Lower lobe of right lung (tissue), 2 donors: ENCODE data around the gene ACOXL. TPM values are rescaled to one million over a fixed set of nuclear protein-coding genes. Genes with fewer than 3 reads are reported as not detected.

Source experiments
- ATAC-seq, 2 donors: fragments of 200-7000 bp; cut with Tn5 transposase; one replicate each; pipeline ENCODE4 v1.9.1; 2020 to 2022; ENCODE audit warnings: mild to moderate bottlenecking in 2 of 2, moderate library complexity in 2 of 2
- DNase-seq: peaks from one replicate; pipeline ENCODE4 v3.0.0-alpha.2; 2020
- H3K27ac ChIP-seq: fragments of 200-600 bp; one replicate; pipeline ENCODE4 v1.8.0; 2022
- H3K27me3 ChIP-seq: fragments of 200-600 bp; one replicate; pipeline ENCODE4 v1.8.0; 2022; ENCODE audit warnings: low read depth
- H3K36me3 ChIP-seq: fragments of 200-600 bp; one replicate; pipeline ENCODE4 v1.8.0; 2022; ENCODE audit warnings: mild to moderate bottlenecking
- H3K4me1 ChIP-seq: fragments of 200-600 bp; one replicate; pipeline ENCODE4 v1.8.0; 2022
- H3K4me3 ChIP-seq: fragments of 200-600 bp; one replicate; pipeline ENCODE4 v1.8.0; 2022; ENCODE audit warnings: mild to moderate bottlenecking
- H3K9me3 ChIP-seq: fragments of 200-600 bp; one replicate; pipeline ENCODE4 v1.8.0; 2022
- CTCF ChIP-seq: fragments of 200-600 bp; IDR thresholded peaks from one replicate; pipeline ENCODE4 v1.8.0; 2022; ENCODE audit warnings: antibody characterized with exemption, mild to moderate bottlenecking
- intact Hi-C: fragments of 100-400 bp; cut with DNase I; formaldehyde crosslinking; loops from one replicate; pipeline ENCODE4 v1.11.0; 2022
- total RNA-seq: library from RNA; stranded (reverse); fragmentation: NEBNext Ultra II Directional; extraction: Animal tissue kit (Norgen Biotek cat#: 25700); gene quantifications from one replicate; pipeline ENCODE4 v1.2.1, GENCODE V29; 2021
- donor health status: DM: no; HTN: yes; CAD: no; lungs with severe emphysema.

Gene ACOXL
- total RNA-seq, 1 donor from 2014 or later, result 38.5 TPM

DNA sequence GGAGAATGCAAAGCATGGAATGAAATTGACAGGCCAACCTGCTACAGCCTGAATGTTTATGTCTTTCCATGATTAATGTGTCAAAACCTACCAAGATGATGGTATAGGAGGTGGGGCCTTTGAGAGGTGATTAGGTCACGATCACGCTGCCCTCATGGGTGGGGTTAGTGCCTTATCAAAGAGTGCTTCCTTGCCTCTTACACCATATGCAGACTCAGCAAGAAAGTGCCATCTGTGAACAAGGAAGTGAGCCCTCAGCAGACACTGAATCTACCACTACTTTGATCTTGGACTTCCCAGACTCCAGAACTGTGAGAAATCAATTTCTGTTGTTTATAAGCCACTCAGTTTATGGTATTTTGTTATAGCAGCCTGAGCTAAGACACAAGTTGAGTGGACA is 240.9 kb downstream of the ACOXL start:
- TF ChIP-seq CTCF, result no peak
- Histone ChIP-seq H3K9me3 (no peaks in the 10 kb centered on the region), H3K27me3 (no peaks in the 10 kb centered on the region), H3K4me1 (no peaks in the 10 kb centered on the region), H3K36me3 (no peaks in the 10 kb centered on the region), H3K27ac (no peak overlapping the region), H3K4me3 (no peak overlapping the region)
- ATAC-seq (peak in 1 of 2 donors; percentile 38), DNase-seq (no peak)
- intact Hi-C loops, result no loop called here

DNA sequence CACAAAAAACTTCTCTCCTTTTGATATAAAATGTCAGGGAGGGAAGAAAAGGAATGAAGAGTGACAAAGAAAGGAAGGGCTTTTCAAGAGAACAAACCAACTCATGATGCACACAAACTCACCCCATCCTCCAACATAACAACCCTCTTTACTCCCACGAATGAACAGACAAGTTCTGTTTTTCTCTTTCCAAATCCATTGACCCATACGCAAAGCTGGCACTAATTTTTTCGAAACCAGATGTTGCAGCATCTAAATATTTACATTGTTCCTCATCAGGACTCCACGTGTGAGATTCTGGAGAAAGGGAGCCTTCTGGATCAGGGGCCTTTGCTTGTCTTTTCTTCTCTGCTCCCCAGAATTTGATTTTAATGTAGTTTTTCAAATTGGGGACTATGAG is 245.0 kb downstream of the ACOXL start:
- no peak for TF ChIP-seq CTCF
- H3K9me3 ChIP-seq, result no peaks in the 10 kb centered on the region
- no peaks in the 10 kb centered on the region for H3K4me1 ChIP-seq
- no peaks in the 10 kb centered on the region for H3K27me3 ChIP-seq
- intact Hi-C loops, result no loop called here
- no peak overlapping the region for H3K27ac ChIP-seq
- H3K36me3 ChIP-seq, result no peaks in the 10 kb centered on the region
- no peak overlapping the region for H3K4me3 ChIP-seq
- ATAC-seq, result no peak
- no peak for DNase-seq

DNA sequence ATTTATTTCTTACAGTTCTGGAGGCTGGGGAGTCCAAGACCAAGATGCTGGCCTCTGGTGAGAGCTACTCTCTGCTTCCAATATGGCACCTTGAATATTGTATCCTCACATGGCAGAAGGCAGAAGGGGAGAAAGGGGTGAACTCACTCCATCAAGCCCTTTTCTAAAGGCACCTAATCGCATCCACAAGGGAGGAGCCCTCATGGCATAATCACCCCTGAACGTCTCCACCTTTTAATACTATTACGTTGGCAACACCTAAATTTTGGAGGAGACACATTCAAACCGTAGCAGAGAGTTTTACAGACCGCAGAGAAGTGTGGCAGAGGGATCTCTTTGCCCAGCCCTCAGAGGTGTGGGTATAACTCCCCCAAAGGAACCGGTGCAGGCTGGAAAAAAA is 245.8 kb downstream of the ACOXL start:
- intact Hi-C loops, result no loop called here

GRCh38 chr2:110978756-110979470 is 246.5 kb downstream of the ACOXL start:
- H3K27ac ChIP-seq, result no peak overlapping the region
- H3K9me3 ChIP-seq, result no peaks in the 10 kb centered on the region
- intact Hi-C loops, result no loop called here
- H3K4me1 ChIP-seq, result no peaks in the 10 kb centered on the region
- H3K27me3 ChIP-seq, result no peaks in the 10 kb centered on the region
- TF ChIP-seq CTCF, result no peak
- ATAC-seq (peak in 1 of 2 donors; percentile 29), DNase-seq (no peak)
- no peaks in the 10 kb centered on the region for H3K36me3 ChIP-seq
- no peak overlapping the region for H3K4me3 ChIP-seq

More for the DNA sequence above, 245.8 kb downstream of the ACOXL start:
- no peaks in the 10 kb centered on the region for H3K9me3 ChIP-seq
- H3K36me3 ChIP-seq, result no peaks in the 10 kb centered on the region
- ATAC-seq (no peak), DNase-seq (no peak)
- TF ChIP-seq CTCF, result no peak
- no peaks in the 10 kb centered on the region for H3K27me3 ChIP-seq
- no peak overlapping the region for H3K4me3 ChIP-seq
- no peaks in the 10 kb centered on the region for H3K4me1 ChIP-seq
- H3K27ac ChIP-seq, result no peak overlapping the region

DNA sequence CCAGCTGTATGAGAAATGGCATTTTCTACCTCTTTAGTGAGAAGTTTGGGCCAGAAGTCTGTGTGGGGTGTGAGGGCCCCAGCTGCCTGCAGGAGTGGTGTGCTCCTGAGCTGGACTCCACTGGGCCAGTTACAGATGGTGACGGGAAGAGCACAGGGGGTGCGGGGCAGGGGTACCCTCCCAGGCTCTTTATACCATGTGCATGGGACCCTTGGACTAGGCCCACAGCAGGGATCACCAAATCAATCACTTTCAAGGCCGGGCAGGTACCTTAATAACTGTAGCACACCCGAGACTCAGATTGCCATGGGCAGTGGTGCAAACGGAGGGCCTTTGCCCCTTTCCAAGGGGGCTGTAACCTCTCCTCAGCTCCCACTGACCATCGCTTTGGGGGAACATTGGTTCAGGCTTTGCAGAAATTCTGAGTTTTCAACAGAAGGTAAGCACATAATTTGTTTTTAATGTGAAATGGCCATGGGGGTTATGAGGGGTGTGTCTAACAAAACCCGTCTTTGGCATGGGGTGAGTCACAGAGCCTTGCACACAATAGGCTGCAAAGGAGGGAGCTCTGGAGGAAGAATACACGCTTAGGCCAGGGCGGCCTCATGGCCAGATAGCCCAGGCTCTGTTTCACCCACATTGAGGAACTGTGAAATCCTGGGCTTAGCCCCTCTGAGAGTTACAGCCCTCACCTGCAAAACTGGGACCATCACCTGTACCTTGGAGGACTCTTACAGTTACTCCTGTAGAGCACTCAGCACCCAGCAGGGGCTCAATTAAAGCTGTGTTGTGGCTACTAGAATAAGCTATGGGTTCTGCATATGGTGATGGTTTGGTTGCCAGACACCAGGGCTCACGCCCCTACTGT is 247.3 kb downstream of the ACOXL start:
- no peaks in the 10 kb centered on the region for H3K36me3 ChIP-seq
- intact Hi-C loops, result no loop called here
- TF ChIP-seq CTCF, result no peak
- H3K27me3 ChIP-seq, result no peaks in the 10 kb centered on the region
- H3K9me3 ChIP-seq, result no peaks in the 10 kb centered on the region
- ATAC-seq (no peak), DNase-seq (no peak)
- no peak overlapping the region for H3K27ac ChIP-seq
- H3K4me3 ChIP-seq, result no peak overlapping the region
- H3K4me1 ChIP-seq, result no peaks in the 10 kb centered on the region
